PC-3 (cell line): Measurements from ENCODE around the gene ACKR1. TPM values are rescaled to one million over a fixed set of nuclear protein-coding genes. Genes with fewer than 3 reads are reported as not detected.

Source experiments
- ATAC-seq: fragments of 200-7000 bp; cut with Tn5 transposase; 2 replicates; pipeline ENCODE4 v1.9.1; 2020; ENCODE audit warnings: mild to moderate bottlenecking, moderate library complexity
- BruUV-seq: library from RNA; stranded (reverse); fragments of 400-500 nt; replicated peaks from 2 replicates; lab custom pipeline; 2021; lab: Mats Ljungman, UMichigan
- CTCF ChIA-PET: fragments of 300-600 bp; sonication (Branson Sonifier 250); formaldehyde crosslinking; loops from one replicate; lab custom pipeline; 2022; ENCODE audit warnings: antibody characterized with exemption; lab: Charles Lee
- POLR2A ChIA-PET: fragments of 300-600 bp; sonication (Branson Sonifier 250); formaldehyde crosslinking; loops from one replicate; lab custom pipeline; 2022; ENCODE audit warnings: antibody characterized with exemption; ENCODE audit not compliant: unreplicated experiment; lab: Charles Lee
- DNase-seq: peaks from one replicate; pipeline ENCODE4 v3.0.0-alpha.2; 2015
- H2AFZ ChIP-seq: fragments of 300-600 bp; sonication (generic); 2 replicates; pipeline ENCODE4 v1.6.0; 2016; ENCODE audit warnings: antibody characterized with exemption, low read length
- H3F3A ChIP-seq: fragments of 300-600 bp; sonication (generic); one replicate; pipeline ENCODE4 v1.6.0; 2017; ENCODE audit warnings: antibody characterized with exemption, low read length, control low read depth, mild to moderate bottlenecking; ENCODE audit not compliant: unreplicated experiment
- H3K27ac ChIP-seq: fragments of 300-600 bp; sonication (generic); 2 replicates; pipeline ENCODE4 v1.5.1; 2016; ENCODE audit warnings: mild to moderate bottlenecking, low read length
- H3K27me3 ChIP-seq: fragments of 300-600 bp; sonication (generic); 2 replicates; pipeline ENCODE4 v1.6.1; 2016; ENCODE audit warnings: low read length, mixed read lengths
- H3K36me3 ChIP-seq: fragments of 300-600 bp; sonication (generic); 2 replicates; pipeline ENCODE4 v1.6.1; 2016; ENCODE audit warnings: low read depth, mixed run types, low read length, mixed read lengths
- H3K4me1 ChIP-seq: fragments of 300-600 bp; sonication (generic); 2 replicates; pipeline ENCODE4 v1.5.1; 2016; ENCODE audit warnings: low read length; ENCODE audit not compliant: insufficient read depth
- H3K4me2 ChIP-seq: fragments of 300-600 bp; sonication (generic); 2 replicates; pipeline ENCODE4 v1.6.0; 2016; ENCODE audit warnings: low read length
- H3K4me3 ChIP-seq: fragments of 300-600 bp; sonication (generic); 2 replicates; pipeline ENCODE4 v1.5.1; 2016; ENCODE audit warnings: mild to moderate bottlenecking, low read length, mixed read lengths
- H3K79me2 ChIP-seq: fragments of 300-600 bp; sonication (generic); 2 replicates; pipeline ENCODE4 v1.6.1; 2017; ENCODE audit warnings: low read length, mixed read lengths
- H3K9ac ChIP-seq: fragments of 300-600 bp; sonication (generic); 2 replicates; pipeline ENCODE4 v1.6.0; 2016; ENCODE audit warnings: mild to moderate bottlenecking, low read length
- H3K9me2 ChIP-seq: fragments of 300-600 bp; sonication (generic); replicated peaks from 2 replicates; pipeline ENCODE4 v1.6.1; 2016; ENCODE audit warnings: mixed run types, low read length, mixed read lengths
- H3K9me3 ChIP-seq: fragments of 300-600 bp; sonication (generic); 2 replicates; pipeline ENCODE4 v1.6.1; 2016; ENCODE audit warnings: low read length, mixed read lengths
- H4K20me1 ChIP-seq: fragments of 300-600 bp; sonication (generic); 2 replicates; pipeline ENCODE4 v1.6.1; 2016; ENCODE audit warnings: low read length, mixed read lengths
- EZH2 ChIP-seq: fragments of 300-600 bp; sonication (generic); IDR thresholded peaks from one replicate; pipeline ENCODE4 v1.6.1; 2017; ENCODE audit warnings: antibody characterized with exemption, mild to moderate bottlenecking, low read length; ENCODE audit not compliant: unreplicated experiment
- EZH2phosphoT487 ChIP-seq: fragments of 300-600 bp; sonication (generic); IDR thresholded peaks from 2 replicates; pipeline ENCODE4 v1.6.1; 2018; ENCODE audit warnings: mild to moderate bottlenecking, antibody characterized with exemption, low read length, borderline replicate concordance
- intact Hi-C: fragments of 100-400 bp; cut with micrococcal nuclease; formaldehyde crosslinking; loops from 2 replicates; pipeline ENCODE4 v1.9.0; 2023
- total RNA-seq: library from RNA; depleted of rRNA; stranded (reverse); fragments of >200 nt; gene quantifications from 2 replicates; pipeline ENCODE4 v1.2.3, GENCODE V29; 2014
- TF ChIP-seq, protein P1 (sequence below): fragments of 300-600 bp; sonication (generic); conservative IDR thresholded peaks from 2 replicates; pipeline ENCODE4 v1.5.1; 2017; ENCODE audit warnings: antibody characterized with exemption, low read depth, mild to moderate bottlenecking, low read length

Gene ACKR1
- total RNA-seq, 1 experiment from 2014 or later: not detected

GRCh38 chr1:159207080-159207479, 2.4 kb downstream of the ACKR1 start:
- peaks cover 88% of the 10 kb centered on the region for H3K27me3 ChIP-seq

DNA sequence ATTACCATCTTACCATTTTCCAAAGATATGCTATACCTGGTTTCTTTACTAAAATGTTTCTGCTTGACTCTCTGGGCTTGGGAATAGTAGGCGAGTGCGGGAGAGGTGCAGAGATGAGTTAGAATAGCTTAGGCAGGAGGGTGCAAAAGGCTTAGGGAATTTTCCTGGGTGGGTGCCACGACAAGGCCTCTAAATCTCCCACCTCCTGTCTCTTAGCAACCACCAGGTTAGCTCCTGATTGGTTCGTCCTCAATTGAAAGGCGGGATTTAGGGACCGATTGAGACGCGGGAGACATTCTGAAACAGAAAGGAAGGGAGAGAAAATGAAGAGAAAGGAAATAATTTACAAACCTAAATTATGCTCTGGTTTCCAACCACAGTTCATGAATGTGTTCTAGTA, 3.1 kb downstream of the ACKR1 start:
- Histone ChIP-seq H2AFZ (no peak overlapping the region), H3K9me2 (no peaks in the 10 kb centered on the region), H3K79me2 (no peaks in the 10 kb centered on the region), H3K4me1 (peaks cover 4% of the 10 kb centered on the region; the same call in 1 of the 2 replicates), H3K9ac (no peak overlapping the region), H3K9me3 (no peaks in the 10 kb centered on the region), H3K27ac (no peak overlapping the region), H3K4me3 (no peak overlapping the region), H3K36me3 (no peaks in the 10 kb centered on the region), H3F3A (no peaks in the 10 kb centered on the region), H3K4me2 (no peak overlapping the region), H3K27me3 (peaks cover 81% of the 10 kb centered on the region), H4K20me1 (no peaks in the 10 kb centered on the region)
- ATAC-seq: no peak
- BruUV-seq: no TSS peak
- TF ChIP-seq EZH2phosphoT487 (no peak), EZH2 (no peak)
- POLR2A ChIA-PET: no interaction called here
- intact Hi-C loops: no loop called here
- DNase-seq: no peak
- CTCF ChIA-PET: no interaction called here

More at GRCh38 chr1:159207080-159207479, 2.4 kb downstream of the ACKR1 start:
- TF ChIP-seq, protein P1, sequence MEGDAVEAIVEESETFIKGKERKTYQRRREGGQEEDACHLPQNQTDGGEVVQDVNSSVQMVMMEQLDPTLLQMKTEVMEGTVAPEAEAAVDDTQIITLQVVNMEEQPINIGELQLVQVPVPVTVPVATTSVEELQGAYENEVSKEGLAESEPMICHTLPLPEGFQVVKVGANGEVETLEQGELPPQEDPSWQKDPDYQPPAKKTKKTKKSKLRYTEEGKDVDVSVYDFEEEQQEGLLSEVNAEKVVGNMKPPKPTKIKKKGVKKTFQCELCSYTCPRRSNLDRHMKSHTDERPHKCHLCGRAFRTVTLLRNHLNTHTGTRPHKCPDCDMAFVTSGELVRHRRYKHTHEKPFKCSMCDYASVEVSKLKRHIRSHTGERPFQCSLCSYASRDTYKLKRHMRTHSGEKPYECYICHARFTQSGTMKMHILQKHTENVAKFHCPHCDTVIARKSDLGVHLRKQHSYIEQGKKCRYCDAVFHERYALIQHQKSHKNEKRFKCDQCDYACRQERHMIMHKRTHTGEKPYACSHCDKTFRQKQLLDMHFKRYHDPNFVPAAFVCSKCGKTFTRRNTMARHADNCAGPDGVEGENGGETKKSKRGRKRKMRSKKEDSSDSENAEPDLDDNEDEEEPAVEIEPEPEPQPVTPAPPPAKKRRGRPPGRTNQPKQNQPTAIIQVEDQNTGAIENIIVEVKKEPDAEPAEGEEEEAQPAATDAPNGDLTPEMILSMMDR: no peak
- TF ChIP-seq EZH2 (no peak), EZH2phosphoT487 (no peak)
- Histone ChIP-seq H3K79me2 (no peaks in the 10 kb centered on the region), H3K36me3 (no peaks in the 10 kb centered on the region), H4K20me1 (no peaks in the 10 kb centered on the region), H3K4me1 (peaks cover 4% of the 10 kb centered on the region; the same call in 1 of the 2 replicates), H3F3A (no peaks in the 10 kb centered on the region), H2AFZ (no peak overlapping the region), H3K9ac (no peak overlapping the region), H3K4me3 (no peak overlapping the region), H3K27ac (no peak overlapping the region), H3K4me2 (no peak overlapping the region), H3K9me3 (no peaks in the 10 kb centered on the region), H3K9me2 (no peaks in the 10 kb centered on the region)
- POLR2A ChIA-PET: no interaction called here
- CTCF ChIA-PET: no interaction called here
- intact Hi-C loops: no loop called here
- DNase-seq (no peak), ATAC-seq (no peak)
- BruUV-seq: no TSS peak

DNA sequence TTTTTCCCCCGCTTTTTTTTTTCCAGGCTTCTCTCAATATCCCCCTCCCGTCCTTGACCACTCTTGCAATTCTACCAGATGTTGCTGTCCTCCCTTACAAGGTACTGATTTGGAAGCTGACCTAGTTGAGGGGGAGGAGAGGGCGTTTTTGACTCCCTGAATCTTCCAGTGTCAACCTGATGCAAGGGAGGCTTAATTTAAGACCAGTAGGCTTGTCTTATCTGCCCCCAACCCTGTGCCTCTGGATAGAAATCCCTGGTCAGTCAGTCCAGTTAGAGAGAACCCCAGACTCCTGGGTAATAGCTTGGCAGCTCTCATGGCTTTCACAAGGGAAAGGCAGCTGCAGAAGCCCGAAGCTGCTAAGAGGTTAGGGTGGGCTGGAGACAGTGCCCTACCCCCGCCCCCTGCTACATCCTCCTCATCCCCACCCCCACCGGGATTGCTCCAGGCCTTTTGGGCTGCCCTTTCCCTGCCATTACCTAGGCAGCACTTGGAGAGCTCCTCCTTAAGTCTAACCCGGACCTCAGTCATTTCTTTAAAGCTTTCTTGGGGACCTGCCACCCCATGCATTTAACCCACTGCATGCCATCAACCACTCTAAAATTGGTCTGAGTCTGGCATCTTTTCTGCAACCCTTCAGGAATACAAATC, 3.6 kb downstream of the ACKR1 start:
- peaks cover 4% of the 10 kb centered on the region; the same call in 1 of the 2 replicates for H3K4me1 ChIP-seq
- DNase-seq (no peak), ATAC-seq (no peak)
- BruUV-seq: no TSS peak
- H3K27ac ChIP-seq: no peak overlapping the region
- CTCF ChIA-PET: interaction anchor here (0.8 kb wide), 1 partner anchor 10 kb away, joined by 9 read pairs; no protein-coding TSS in a partner anchor
- no peaks in the 10 kb centered on the region for H3K9me3 ChIP-seq
- H4K20me1 ChIP-seq: no peaks in the 10 kb centered on the region
- intact Hi-C loops: no loop called here
- no peak overlapping the region for H3K9ac ChIP-seq
- POLR2A ChIA-PET: no interaction called here
- H3K27me3 ChIP-seq: peaks cover 78% of the 10 kb centered on the region
- H3K4me3 ChIP-seq: no peak overlapping the region
- H3K36me3 ChIP-seq: no peaks in the 10 kb centered on the region
- H3K4me2 ChIP-seq: no peak overlapping the region
- no peaks in the 10 kb centered on the region for H3K9me2 ChIP-seq
- TF ChIP-seq EZH2phosphoT487 (no peak), EZH2 (no peak)
- TF ChIP-seq, protein P1: no peak
- no peak overlapping the region for H2AFZ ChIP-seq
- no peaks in the 10 kb centered on the region for H3K79me2 ChIP-seq
- no peaks in the 10 kb centered on the region for H3F3A ChIP-seq
